Glomerular visceral epithelial cell (primary cell): ENCODE results near the gene SMIM12.

Source experiments
- DNase-seq: peaks from one replicate; pipeline ENCODE4 v3.0.0-alpha.2; 2016; ENCODE audit errors: extremely low spot score

SMIM12 gene

GRCh38 chr1:34859446-34860200, at the start of gene SMIM12:
SMIM12 (minus strand) TSS chr1:34859749; CDS start chr1:34855977, 3,772 bp downstream.
- peak; percentile 93 for DNase-seq

- DNase-seq = no peak
Measured at GRCh38 chr1:34908369-34908768, 48.8 kb upstream of the SMIM12 start.

GRCh38 chr1:34907487-34908090, 48.0 kb upstream of the SMIM12 start:
- DNase-seq = no peak

- DNase-seq = no peak
Measured at GRCh38 chr1:34906756-34907155, 47.2 kb upstream of the SMIM12 start.

GRCh38 chr1:34906222-34906621, 46.7 kb upstream of the SMIM12 start:
- DNase-seq = no peak

DNA sequence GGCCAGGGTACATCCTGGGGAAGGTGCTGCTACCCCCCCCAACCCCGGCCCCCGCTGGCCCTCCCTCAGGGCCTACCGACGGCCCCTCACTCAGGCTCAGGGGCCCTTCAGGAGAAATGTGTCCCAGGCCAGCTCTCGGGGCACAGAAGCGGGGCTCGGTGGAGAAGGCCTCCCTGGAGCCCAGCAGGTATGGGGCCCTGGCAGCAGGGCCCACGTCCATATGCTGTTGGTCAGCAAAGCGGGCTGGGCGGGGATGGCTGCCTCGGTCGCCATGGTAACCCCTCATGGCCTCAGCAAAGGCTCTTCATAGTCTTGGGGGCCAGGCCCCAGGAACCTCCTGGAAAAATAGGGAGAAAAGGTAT, 45.5 kb upstream of the SMIM12 start:
- DNase-seq = no peak

DNA sequence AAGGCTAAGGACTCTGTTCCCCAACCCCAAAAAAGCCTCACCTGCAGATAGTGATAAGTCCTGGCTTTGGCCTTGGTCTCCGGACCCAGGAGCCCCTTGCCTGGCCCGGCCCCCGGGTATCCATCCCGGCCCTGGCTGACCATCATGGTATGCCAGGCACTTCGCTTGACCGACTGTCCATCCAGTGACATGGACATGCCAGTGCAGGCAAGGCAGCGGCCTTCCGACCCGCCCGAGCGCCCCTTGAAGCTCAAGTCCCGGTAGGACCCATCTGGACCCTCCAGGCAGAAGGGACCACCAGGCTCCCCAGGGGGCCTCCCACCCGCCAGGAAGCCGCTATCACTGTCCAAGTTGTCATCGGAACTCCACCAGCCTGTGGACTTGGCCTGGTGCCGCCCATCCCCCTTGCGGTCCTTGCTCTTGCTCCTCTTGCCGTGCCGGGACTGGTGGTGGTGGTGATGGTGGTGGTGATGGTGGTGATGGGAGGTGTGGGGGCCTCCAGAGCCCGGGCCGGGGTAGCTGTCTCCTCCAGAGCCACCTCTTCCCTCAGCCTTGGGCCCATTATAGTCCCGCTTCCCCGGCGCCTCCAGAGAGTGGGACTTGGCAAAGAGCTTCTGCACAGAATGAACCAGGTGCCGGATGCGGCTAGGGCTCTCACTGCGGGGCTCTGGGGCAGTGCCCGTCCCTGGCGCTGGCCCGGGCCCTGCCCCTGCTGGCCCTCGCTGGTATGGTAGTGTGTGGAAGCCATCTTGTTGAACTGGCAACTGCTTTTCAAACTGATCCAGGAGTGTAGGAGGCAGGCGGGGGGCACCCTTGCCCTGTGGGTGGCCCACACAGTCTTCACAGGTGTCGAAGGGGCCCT, 44.9 kb upstream of the SMIM12 start:
- no peak for DNase-seq

DNA sequence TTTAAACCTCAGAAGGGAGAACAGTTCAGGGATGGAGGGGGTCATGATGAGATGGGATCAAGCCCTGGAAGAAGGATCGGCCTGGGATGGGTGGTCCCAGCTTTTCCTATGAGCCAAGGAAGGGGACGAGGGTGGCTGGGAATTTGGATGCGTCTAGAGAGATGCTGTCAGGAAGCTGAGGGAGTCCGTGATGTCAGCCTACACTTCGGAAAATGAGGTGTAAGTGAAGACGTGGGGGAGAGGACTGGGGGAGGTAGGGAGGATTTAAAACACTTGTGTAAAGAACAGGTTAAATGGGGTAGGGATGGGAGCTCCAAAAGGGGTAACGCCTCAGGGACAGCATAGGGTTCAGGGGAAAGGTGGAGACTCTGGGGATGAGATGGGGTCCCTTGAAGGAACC, 42.4 kb upstream of the SMIM12 start:
- DNase-seq = no peak

DNA sequence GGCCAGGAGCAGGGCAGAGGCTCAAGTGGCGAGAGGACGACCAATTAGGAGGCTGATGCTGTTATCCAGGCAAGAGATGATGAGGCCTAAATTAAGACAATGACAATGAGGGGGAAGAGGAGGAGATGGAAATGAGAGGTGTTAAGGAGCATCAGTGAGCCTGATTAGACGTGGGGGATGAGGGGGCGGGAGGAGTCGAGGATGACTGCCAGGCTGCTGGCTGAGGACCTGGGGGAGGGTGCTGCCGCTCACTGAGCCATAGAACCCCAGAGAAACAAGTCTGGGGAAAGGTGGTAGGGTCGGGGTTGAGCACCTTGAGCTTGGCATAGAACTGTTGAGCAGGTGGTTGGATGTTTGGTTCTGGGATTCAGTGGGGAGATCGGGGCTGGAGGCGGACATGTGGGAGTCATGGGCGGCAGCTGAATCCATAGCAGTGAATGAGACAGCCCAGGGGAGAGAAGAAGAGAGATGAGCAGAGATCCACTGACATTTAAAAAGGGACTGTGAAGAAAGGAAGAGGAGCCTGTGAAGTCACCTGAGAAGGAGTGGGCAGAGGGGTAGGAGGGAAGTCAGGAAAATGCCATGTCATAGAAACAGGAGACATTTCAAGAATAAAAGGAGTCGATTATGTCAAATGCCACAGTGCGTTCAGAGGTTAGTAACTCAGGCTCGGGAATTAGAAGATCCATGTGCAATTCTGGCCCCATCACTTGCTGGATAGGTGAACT, 41.4 kb upstream of the SMIM12 start:
- no peak for DNase-seq

- no peak for DNase-seq
Measured at GRCh38 chr1:34899906-34900305, 40.4 kb upstream of the SMIM12 start.

DNA sequence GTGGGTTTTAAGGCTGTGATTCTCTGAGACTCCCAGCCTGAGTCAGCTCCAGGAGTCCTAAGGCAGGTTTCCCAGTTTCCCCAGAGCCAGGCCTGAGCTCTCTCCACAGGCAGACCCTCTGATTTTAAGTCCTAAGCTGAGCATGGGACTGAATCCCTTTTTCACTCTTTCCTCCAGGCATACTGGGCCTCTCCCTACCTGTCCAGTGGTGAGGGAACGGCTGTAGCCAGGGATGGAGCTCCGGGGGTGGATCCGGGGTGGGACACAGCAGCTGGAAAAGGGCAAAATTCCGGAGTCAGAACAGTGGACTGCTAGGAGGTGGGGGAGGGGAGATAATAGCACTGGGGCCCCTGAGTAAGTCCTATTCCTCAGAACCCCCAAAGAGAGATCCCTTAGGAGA, 39.9 kb upstream of the SMIM12 start:
- no peak for DNase-seq

DNA sequence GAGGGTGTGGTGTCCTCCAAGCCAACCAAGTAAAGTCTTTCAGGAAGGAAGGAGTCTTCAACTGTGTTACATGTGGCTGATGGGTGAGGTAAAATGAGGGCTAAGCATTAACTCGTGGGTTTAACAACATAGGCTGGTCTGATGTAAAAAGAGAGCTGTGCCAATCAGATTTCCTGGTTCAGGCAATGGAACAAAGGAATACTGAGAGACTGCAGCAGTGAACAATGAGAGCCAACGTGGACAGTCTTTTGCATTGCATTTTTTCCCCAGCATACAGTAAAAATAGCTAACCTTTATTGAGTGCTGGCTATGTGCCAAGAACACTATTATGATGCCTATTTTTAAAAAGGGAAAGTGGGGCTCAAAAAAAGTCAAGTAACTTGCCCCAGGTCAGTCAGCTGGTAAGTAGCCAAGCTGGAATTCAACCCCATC, 38.8 kb upstream of the SMIM12 start:
- no peak for DNase-seq

DNA sequence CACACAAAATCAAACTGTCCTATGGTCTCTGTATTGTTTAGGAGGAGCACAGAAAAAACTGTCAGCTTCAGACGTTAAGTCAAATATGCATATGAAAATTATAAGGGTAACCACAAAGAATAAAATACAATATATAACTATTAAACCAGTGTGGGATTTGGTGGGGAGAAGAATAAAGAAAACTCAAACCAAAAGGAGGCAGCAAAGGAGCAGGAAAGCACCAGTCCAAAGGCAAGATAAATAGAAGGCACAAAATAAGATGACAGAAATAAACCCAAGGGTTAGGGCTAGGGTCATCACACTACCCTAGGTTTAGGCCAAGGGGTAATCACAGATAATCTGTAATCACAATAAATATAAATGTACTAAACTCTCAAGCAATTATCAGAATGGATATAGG, 37.1 kb upstream of the SMIM12 start:
- no peak for DNase-seq

- DNase-seq = no peak
Measured at GRCh38 chr1:34889705-34890104, 30.2 kb upstream of the SMIM12 start.

DNA sequence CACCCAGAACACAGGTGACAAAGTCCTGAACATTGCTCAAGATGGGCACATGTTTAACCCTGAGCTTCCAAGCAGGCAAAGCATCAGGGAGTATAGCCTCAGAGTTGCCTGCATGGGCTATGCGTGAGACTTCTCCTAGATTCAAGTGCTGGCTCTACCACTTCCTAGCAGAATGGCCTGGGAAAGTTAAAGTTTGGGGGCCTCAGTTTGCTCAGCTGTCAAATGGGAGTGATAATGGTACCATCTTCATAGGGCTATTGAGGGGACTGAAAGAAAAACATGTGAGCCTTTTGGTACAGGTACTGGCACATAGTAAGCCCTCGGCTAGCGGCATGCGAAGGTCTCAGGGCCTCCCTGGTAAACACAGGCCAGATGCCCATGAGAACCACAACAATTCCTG, 28.0 kb upstream of the SMIM12 start:
- DNase-seq = no peak

DNA sequence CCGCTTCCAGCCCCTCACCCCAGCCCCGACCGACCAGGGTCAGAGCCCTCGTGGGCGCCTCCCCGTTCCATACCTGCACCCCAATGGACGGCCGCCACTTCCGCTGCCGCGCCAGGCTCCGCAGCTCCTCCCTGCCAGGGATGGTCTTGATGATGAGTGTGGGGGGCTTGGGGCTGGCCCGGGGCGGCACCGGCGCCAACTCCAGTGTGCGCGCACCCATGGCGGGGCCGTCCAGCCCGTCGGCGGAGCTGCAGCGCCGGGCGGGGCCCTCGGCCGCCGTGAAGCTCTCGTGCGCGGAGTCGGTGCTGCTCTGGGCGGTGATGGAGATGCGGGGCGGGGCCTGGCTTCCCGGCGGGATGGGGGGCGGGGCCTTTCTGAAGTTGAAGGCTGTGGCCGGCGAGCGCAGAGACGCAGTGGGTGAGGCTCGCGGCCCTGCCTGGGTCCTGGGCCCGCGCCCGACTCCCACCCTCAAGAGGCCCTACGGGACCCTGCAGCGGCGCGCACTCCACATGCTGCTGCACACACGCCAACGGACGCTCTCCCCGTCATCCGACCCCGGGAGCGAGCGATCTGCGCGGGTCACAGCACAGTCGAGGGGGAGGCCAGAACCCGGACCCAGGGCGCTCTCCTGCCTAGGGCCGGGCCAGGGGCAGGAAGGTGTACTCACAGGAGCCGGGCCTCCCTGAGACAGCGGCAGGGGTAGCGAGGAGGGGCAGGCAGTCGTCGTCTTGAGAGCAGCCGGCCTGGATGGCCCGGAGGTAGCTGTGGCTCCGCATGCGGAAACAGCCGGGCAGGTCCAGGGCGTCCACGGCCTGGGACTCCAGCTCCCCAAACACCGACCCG, 26.1 kb upstream of the SMIM12 start:
- no peak for DNase-seq

GRCh38 chr1:34884961-34885360, 25.4 kb upstream of the SMIM12 start:
- no peak for DNase-seq

DNA sequence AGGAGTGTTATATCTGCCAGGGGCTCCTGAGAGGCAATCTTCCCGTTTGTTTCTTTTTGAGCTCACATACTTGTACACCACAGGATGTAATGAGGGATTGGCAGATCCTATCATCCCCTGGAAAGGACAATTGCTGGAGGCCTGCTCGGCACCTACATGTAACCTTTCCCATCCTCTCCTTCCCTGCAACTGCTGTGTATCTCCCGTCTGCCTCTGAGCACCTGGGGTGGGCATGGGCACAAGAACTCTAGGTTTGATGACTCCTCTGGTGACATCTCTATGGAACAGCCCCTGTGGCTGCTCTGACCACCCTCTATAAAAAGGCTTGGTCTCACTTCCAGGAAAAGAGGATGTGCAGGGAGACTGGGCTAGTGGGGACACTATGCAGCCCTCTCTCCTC, 25.0 kb upstream of the SMIM12 start:
- DNase-seq = no peak

DNA sequence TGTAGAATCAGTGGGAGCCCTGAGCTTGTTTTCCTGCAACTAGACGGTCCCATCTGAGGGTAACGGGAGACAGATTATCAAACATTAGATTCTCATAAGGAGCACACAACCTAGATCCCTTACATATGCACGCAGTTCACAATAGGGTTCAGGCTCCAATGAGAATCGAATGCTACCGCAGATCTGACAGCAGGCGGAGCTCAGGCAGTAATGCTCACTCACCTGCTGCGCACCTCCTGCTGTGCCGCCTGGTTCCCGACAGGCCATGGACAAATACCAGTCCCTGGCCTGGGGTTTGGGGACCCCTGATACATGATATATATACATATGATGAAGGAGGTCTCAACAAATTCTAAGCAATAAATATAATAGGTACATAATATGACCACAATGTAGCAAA, 19.7 kb upstream of the SMIM12 start:
- DNase-seq = no peak

GRCh38 chr1:34876406-34876805, 16.9 kb upstream of the SMIM12 start:
- DNase-seq = no peak

- no peak for DNase-seq
Measured at GRCh38 chr1:34874296-34874952, 14.9 kb upstream of the SMIM12 start.
